ENCODE results near the gene CERS6.

DNA sequence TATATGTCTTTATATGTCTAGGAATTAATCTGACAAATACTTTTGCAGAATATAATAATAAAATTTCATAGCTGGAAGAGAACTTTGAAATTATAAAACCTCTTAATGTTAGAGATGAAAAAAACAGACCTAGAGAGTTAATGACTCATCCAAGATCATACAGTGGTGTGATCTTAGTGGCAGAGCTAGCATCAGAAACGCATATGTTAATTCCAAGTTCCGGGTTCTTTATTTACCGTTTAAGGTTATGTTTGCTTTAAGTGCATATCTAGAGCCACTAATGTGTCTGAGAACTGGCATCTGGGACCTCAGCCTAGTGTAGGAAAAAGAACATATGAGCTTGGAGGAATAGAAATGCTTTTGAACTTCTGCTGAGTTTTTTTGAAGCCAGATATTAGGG, 24.3 kb downstream of the CERS6 start:
- no peak for TF ChIP-seq CTCF (IDR thresholded peaks at IDR 0.05)
- TF ChIP-seq POLR2A (IDR thresholded peaks at IDR 0.05), result no peak

Measured in esophagus squamous epithelium (tissue), 4 donors.